ENCODE measurements around the gene ZNF385B.

DNA sequence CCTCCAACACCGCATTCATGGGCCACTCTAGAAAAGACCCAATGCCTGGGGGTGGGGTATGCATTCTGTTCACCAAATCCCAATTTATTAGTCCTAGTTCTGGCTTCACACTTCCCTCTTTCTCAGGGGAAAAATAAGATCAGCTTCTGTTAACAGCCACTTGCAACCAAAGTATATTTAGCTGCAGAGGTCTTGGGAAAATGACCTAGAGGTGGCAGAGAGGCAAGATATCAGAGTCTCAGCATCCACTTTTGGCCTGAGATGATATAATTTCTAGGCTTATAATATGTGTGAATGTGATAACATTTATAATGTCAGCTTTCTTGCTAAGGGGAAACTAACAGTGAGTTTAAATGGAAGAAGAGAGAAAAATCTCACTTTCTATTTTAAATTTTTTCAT lies 89.1 kb downstream of the ZNF385B start:
- no peak for TF ChIP-seq NBN (IDR thresholded peaks at IDR 0.05)
- no peak for TF ChIP-seq MEF2B (IDR thresholded peaks at IDR 0.05; ENCODE audit: partially characterized antibody, poor library complexity, severe bottlenecking)
- no peak for TF ChIP-seq POLR2A (IDR thresholded peaks at IDR 0.05; ENCODE audit: low read depth, low read length)
- TF ChIP-seq SIN3A (IDR thresholded peaks at IDR 0.05; ENCODE audit: low read depth, low read length) = no peak
- TF ChIP-seq, protein P1, sequence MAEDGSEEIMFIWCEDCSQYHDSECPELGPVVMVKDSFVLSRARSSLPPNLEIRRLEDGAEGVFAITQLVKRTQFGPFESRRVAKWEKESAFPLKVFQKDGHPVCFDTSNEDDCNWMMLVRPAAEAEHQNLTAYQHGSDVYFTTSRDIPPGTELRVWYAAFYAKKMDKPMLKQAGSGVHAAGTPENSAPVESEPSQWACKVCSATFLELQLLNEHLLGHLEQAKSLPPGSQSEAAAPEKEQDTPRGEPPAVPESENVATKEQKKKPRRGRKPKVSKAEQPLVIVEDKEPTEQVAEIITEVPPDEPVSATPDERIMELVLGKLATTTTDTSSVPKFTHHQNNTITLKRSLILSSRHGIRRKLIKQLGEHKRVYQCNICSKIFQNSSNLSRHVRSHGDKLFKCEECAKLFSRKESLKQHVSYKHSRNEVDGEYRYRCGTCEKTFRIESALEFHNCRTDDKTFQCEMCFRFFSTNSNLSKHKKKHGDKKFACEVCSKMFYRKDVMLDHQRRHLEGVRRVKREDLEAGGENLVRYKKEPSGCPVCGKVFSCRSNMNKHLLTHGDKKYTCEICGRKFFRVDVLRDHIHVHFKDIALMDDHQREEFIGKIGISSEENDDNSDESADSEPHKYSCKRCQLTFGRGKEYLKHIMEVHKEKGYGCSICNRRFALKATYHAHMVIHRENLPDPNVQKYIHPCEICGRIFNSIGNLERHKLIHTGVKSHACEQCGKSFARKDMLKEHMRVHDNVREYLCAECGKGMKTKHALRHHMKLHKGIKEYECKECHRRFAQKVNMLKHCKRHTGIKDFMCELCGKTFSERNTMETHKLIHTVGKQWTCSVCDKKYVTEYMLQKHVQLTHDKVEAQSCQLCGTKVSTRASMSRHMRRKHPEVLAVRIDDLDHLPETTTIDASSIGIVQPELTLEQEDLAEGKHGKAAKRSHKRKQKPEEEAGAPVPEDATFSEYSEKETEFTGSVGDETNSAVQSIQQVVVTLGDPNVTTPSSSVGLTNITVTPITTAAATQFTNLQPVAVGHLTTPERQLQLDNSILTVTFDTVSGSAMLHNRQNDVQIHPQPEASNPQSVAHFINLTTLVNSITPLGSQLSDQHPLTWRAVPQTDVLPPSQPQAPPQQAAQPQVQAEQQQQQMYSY (CRISPR knock-in tag; IDR thresholded peaks at IDR 0.05) = no peak
- TF ChIP-seq NR2F1 (conservative IDR thresholded peaks at IDR 0.05) = no peak
